WTC11 (cell line): ENCODE data around the gene NUDT11. TPM values are rescaled to one million over a fixed set of nuclear protein-coding genes. Genes with fewer than 3 reads are reported as not detected.

Experiments used
- ATAC-seq: fragments of 200-7000 bp; cut with Tn5 transposase; 2 replicates; pipeline ENCODE4 v1.10.0; 2021; ENCODE audit warnings: mild to moderate bottlenecking, moderate library complexity
- CTCF ChIA-PET: fragments of 300-600 bp; sonication (Branson Sonifier 250); formaldehyde crosslinking; loops from one replicate; lab custom pipeline; 2021; ENCODE audit warnings: antibody characterized with exemption; lab: Charles Lee
- POLR2A ChIA-PET: fragments of 350-600 bp; sonication (Branson Sonifier 250); formaldehyde crosslinking; loops from one replicate; lab custom pipeline; 2021; ENCODE audit warnings: antibody characterized with exemption; lab: Charles Lee
- DNase-seq: peaks from one replicate; pipeline ENCODE4 v3.0.0; 2021; ENCODE audit warnings: low spot score
- H3K27ac Mint-ChIP-seq: 2 replicates; pipeline ENCODE4 v1.8.0; 2021; ENCODE audit warnings: mixed read lengths
- H3K27me3 Mint-ChIP-seq: 2 replicates; pipeline ENCODE4 v1.8.0; 2021; ENCODE audit warnings: low read depth, mild to moderate bottlenecking, moderate library complexity, mixed read lengths
- H3K36me3 Mint-ChIP-seq: 2 replicates; pipeline ENCODE4 v1.8.0; 2021; ENCODE audit warnings: mixed read lengths
- H3K4me1 Mint-ChIP-seq: 2 replicates; pipeline ENCODE4 v1.8.0; 2022; ENCODE audit warnings: mixed read lengths
- H3K4me3 Mint-ChIP-seq: 2 replicates; pipeline ENCODE4 v1.8.0; 2021; ENCODE audit warnings: mild to moderate bottlenecking, moderate library complexity, mixed read lengths
- H3K9me3 Mint-ChIP-seq: 2 replicates; pipeline ENCODE4 v1.8.0; 2021; ENCODE audit warnings: mixed read lengths
- CTCF ChIP-seq: fragments of 200-600 bp; IDR thresholded peaks from 2 replicates; pipeline ENCODE4 v1.8.0; 2022; ENCODE audit warnings: antibody characterized with exemption
- E2F1 ChIP-seq: sonication (generic); formaldehyde crosslinking; IDR thresholded peaks from 2 replicates; pipeline ENCODE4 v1.8.0; 2022; ENCODE audit warnings: mild to moderate bottlenecking, missing genetic modification reagents
- ELF4 ChIP-seq: sonication (generic); formaldehyde crosslinking; IDR thresholded peaks from 2 replicates; pipeline ENCODE4 v1.8.1; 2022; ENCODE audit warnings: low read depth, mild to moderate bottlenecking, moderate library complexity, missing genetic modification reagents
- ESRRA ChIP-seq: sonication (generic); formaldehyde crosslinking; IDR thresholded peaks from 2 replicates; pipeline ENCODE4 v1.8.1; 2022; ENCODE audit warnings: mild to moderate bottlenecking, missing genetic modification reagents, borderline replicate concordance
- FOXP1 ChIP-seq: sonication (generic); formaldehyde crosslinking; IDR thresholded peaks from 2 replicates; pipeline ENCODE4 v1.8.0; 2022; ENCODE audit warnings: missing genetic modification reagents, mild to moderate bottlenecking, moderate library complexity, borderline replicate concordance
- GTF2I ChIP-seq: fragments of 250-450 bp; sonication (Bioruptor Pico); conservative IDR thresholded peaks from 2 replicates; pipeline ENCODE4 v1.4.0; 2021; ENCODE audit warnings: mild to moderate bottlenecking
- JAZF1 ChIP-seq: fragments of 250-450 bp; sonication (Bioruptor Pico); IDR thresholded peaks from 2 replicates; pipeline ENCODE4 v1.9.0; 2021; ENCODE audit warnings: moderate library complexity, mild to moderate bottlenecking, inconsistent platforms
- MLX ChIP-seq: sonication (generic); formaldehyde crosslinking; IDR thresholded peaks from 2 replicates; pipeline ENCODE4 v1.8.1; 2023; ENCODE audit warnings: mild to moderate bottlenecking, missing genetic modification reagents, moderate library complexity
- MYBL2 ChIP-seq: sonication (generic); formaldehyde crosslinking; IDR thresholded peaks from 2 replicates; pipeline ENCODE4 v1.8.1; 2023; ENCODE audit warnings: mild to moderate bottlenecking, moderate library complexity, missing genetic modification reagents
- NR1H2 ChIP-seq: sonication (generic); formaldehyde crosslinking; IDR thresholded peaks from 2 replicates; pipeline ENCODE4 v1.9.0; 2021; ENCODE audit warnings: mild to moderate bottlenecking, moderate library complexity, missing genetic modification reagents
- OVOL2 ChIP-seq: fragments of 250-450 bp; sonication (Bioruptor Pico); IDR thresholded peaks from 2 replicates; pipeline ENCODE4 v1.9.0; 2021; ENCODE audit warnings: mild to moderate bottlenecking, borderline replicate concordance
- SMAD3 ChIP-seq: sonication (generic); formaldehyde crosslinking; IDR thresholded peaks from 2 replicates; pipeline ENCODE4 v1.8.0; 2022; ENCODE audit warnings: missing genetic modification reagents, mild to moderate bottlenecking, borderline replicate concordance
- TEAD1 ChIP-seq: sonication (generic); formaldehyde crosslinking; IDR thresholded peaks from 2 replicates; pipeline ENCODE4 v1.8.0; 2022; ENCODE audit warnings: mild to moderate bottlenecking, missing genetic modification reagents
- TEAD4 ChIP-seq: sonication (generic); formaldehyde crosslinking; IDR thresholded peaks from 2 replicates; pipeline ENCODE4 v1.8.0; 2022; ENCODE audit warnings: mild to moderate bottlenecking, missing genetic modification reagents
- TP53 ChIP-seq: sonication (generic); formaldehyde crosslinking; IDR thresholded peaks from 2 replicates; pipeline ENCODE4 v1.8.1; 2023; ENCODE audit warnings: mild to moderate bottlenecking, missing genetic modification reagents
- USF2 ChIP-seq: sonication (generic); formaldehyde crosslinking; IDR thresholded peaks from 2 replicates; pipeline ENCODE4 v1.8.1; 2023; ENCODE audit warnings: mild to moderate bottlenecking, missing genetic modification reagents, moderate library complexity
- ZNF219 ChIP-seq: sonication (generic); formaldehyde crosslinking; IDR thresholded peaks from 2 replicates; pipeline ENCODE4 v1.8.0; 2023; ENCODE audit warnings: missing genetic modification reagents, mild to moderate bottlenecking, borderline replicate concordance
- ZNF232 ChIP-seq: sonication (generic); formaldehyde crosslinking; IDR thresholded peaks from 2 replicates; pipeline ENCODE4 v1.8.0; 2022; ENCODE audit warnings: mild to moderate bottlenecking, missing genetic modification reagents
- ZNF263 ChIP-seq: sonication (generic); formaldehyde crosslinking; IDR thresholded peaks from 2 replicates; pipeline ENCODE4 v1.8.1; 2022; ENCODE audit warnings: low read depth, mild to moderate bottlenecking, moderate library complexity, missing genetic modification reagents
- ZNF396 ChIP-seq: fragments of 250-450 bp; sonication (Bioruptor Pico); IDR thresholded peaks from 2 replicates; pipeline ENCODE4 v1.8.0; 2021; ENCODE audit warnings: mild to moderate bottlenecking, moderate library complexity, borderline replicate concordance
- total RNA-seq: library from RNA; stranded (reverse); gene quantifications from 3 replicates; pipeline ENCODE4 v1.2.3, GENCODE V29; 2021
- TF ChIP-seq, protein P1 (sequence below): fragments of 250-450 bp; sonication (Bioruptor Pico); IDR thresholded peaks from 2 replicates; pipeline ENCODE4 v1.9.0; 2021; ENCODE audit warnings: mild to moderate bottlenecking
- TF ChIP-seq, protein P2 (sequence below): fragments of 250-450 bp; sonication (Bioruptor Pico); IDR thresholded peaks from 2 replicates; pipeline ENCODE4 v1.8.0; 2021; ENCODE audit warnings: mild to moderate bottlenecking

Gene NUDT11
- total RNA-seq, 1 experiment from 2014 or later, result 27.8 TPM

- Mint-ChIP-seq H3K36me3 (no peaks in the 10 kb centered on the region), H3K4me1 (peaks cover 16% of the 10 kb centered on the region)
- TF ChIP-seq FOXP1, result no peak
- peak; percentile 61 for TF ChIP-seq CTCF
- TF ChIP-seq ELF4 (CRISPR knock-in tag), result no peak
- TF ChIP-seq, protein P1, sequence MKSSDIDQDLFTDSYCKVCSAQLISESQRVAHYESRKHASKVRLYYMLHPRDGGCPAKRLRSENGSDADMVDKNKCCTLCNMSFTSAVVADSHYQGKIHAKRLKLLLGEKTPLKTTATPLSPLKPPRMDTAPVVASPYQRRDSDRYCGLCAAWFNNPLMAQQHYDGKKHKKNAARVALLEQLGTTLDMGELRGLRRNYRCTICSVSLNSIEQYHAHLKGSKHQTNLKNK (CRISPR knock-in tag), result no peak
- TF ChIP-seq, all 79 proteins: peak for 1
- peak; percentile 62; the same call in 1 of the 2 replicates for ATAC-seq
- H3K27me3 Mint-ChIP-seq, result no peaks in the 10 kb centered on the region
- H3K27ac Mint-ChIP-seq, result no peak overlapping the region
- ChIA-PET POLR2A (no interaction called here), CTCF (interaction anchor here (0.6 to 3.9 kb wide), 17 partner anchors 10 to 464 kb away, joined by 3 to 23 read pairs (median 4); no protein-coding TSS in a partner anchor)
- H3K4me3 Mint-ChIP-seq, result no peak overlapping the region
- peak; percentile 28 for DNase-seq
- peaks cover 3% of the 10 kb centered on the region; the same call in 1 of the 2 replicates for H3K9me3 Mint-ChIP-seq
Measured at GRCh38 chrX:51461053-51462044, 35.0 kb downstream of the NUDT11 start.

GRCh38 chrX:51459125-51459524 is 37.3 kb downstream of the NUDT11 start:
- H3K4me3 Mint-ChIP-seq, result no peak overlapping the region
- TF ChIP-seq CTCF, result peak; percentile 45
- TF ChIP-seq NR1H2 (CRISPR knock-in tag), result no peak
- peak; percentile 58; the same call in 1 of the 2 replicates for TF ChIP-seq GTF2I (CRISPR knock-in tag)
- TF ChIP-seq, all 79 proteins: peak for 2
- peaks cover 31% of the 10 kb centered on the region for H3K4me1 Mint-ChIP-seq
- ChIA-PET POLR2A (no interaction called here), CTCF (interaction anchor here (0.6 to 3.9 kb wide), 10 partner anchors 12 to 315 kb away, joined by 3 to 23 read pairs (median 4); partner anchors contain the start of gene NUDT10)
- H3K36me3 Mint-ChIP-seq, result no peaks in the 10 kb centered on the region
- H3K9me3 Mint-ChIP-seq, result peaks cover 5% of the 10 kb centered on the region; the same call in 1 of the 2 replicates
- DNase-seq (peak; percentile 19), ATAC-seq (no peak)
- no peak overlapping the region for H3K27ac Mint-ChIP-seq
- H3K27me3 Mint-ChIP-seq, result no peaks in the 10 kb centered on the region

DNA sequence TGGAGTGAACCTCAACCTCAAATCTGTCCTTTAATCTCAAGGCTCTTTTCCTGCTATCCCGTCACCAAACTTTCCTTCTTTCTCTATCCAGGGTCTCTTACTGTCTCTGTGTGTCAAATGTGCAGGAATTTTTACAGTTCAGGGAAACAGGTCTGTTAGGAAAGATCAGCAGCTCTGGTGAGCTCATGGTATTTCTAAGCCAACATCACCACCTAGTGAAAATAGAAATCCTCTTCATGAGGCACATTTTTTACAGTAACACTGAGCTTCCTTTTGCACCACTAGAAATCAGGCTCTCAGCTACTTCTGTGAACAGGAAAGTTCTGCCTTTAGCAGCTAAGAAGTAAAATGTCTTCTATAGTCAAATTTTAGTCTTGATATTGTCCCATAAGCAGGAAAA is 39.6 kb downstream of the NUDT11 start:
- H3K27ac Mint-ChIP-seq, result peak overlapping the region; percentile 95
- TF ChIP-seq JAZF1 (CRISPR knock-in tag), result no peak
- TF ChIP-seq TEAD1, result no peak
- no peak for TF ChIP-seq E2F1 (CRISPR knock-in tag)
- no peak for TF ChIP-seq ZNF219 (CRISPR knock-in tag)
- no peak for TF ChIP-seq USF2
- no peak for TF ChIP-seq MLX (CRISPR knock-in tag)
- TF ChIP-seq, protein P2, sequence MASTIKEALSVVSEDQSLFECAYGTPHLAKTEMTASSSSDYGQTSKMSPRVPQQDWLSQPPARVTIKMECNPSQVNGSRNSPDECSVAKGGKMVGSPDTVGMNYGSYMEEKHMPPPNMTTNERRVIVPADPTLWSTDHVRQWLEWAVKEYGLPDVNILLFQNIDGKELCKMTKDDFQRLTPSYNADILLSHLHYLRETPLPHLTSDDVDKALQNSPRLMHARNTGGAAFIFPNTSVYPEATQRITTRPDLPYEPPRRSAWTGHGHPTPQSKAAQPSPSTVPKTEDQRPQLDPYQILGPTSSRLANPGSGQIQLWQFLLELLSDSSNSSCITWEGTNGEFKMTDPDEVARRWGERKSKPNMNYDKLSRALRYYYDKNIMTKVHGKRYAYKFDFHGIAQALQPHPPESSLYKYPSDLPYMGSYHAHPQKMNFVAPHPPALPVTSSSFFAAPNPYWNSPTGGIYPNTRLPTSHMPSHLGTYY (CRISPR knock-in tag), result no peak
- TF ChIP-seq SMAD3, result no peak
- no peak for TF ChIP-seq ESRRA (CRISPR knock-in tag)
- no peak for TF ChIP-seq ZNF263 (CRISPR knock-in tag)
- TF ChIP-seq ZNF232 (CRISPR knock-in tag), result no peak
- TF ChIP-seq ZNF396, result no peak
- no peak for TF ChIP-seq MYBL2 (CRISPR knock-in tag)
- no peak for TF ChIP-seq TP53
- TF ChIP-seq TEAD4 (CRISPR knock-in tag), result no peak
- TF ChIP-seq OVOL2, result no peak
- H3K4me1 Mint-ChIP-seq, result peaks cover 31% of the 10 kb centered on the region
- 0 out of 2 replicates have a peak, but pooled peaks cover 3% of the 10 kb centered on the region for H3K9me3 Mint-ChIP-seq
- no peak for DNase-seq
- no peaks in the 10 kb centered on the region for H3K27me3 Mint-ChIP-seq
- no peaks in the 10 kb centered on the region for H3K36me3 Mint-ChIP-seq
- ChIA-PET CTCF (interaction anchor here (0.8 to 3.5 kb wide), 11 partner anchors 17 to 313 kb away, joined by 3 to 53 read pairs (median 5); no protein-coding TSS in a partner anchor), POLR2A (no interaction called here)
- ATAC-seq, result peak; percentile 71
- H3K4me3 Mint-ChIP-seq, result peak overlapping the region; percentile 62
